ENCODE results near the gene ZCCHC7.

The ZCCHC7 gene

GRCh38 chr9:37212435-37212834, 92.1 kb downstream of the ZCCHC7 start:
- no peak for DNase-seq

- DNase-seq, result no peak
Measured at GRCh38 chr9:37215381-37215780, 95.0 kb downstream of the ZCCHC7 start.

- no peak for DNase-seq
Measured at GRCh38 chr9:37215830-37216229, 95.5 kb downstream of the ZCCHC7 start.

GRCh38 chr9:37217161-37217560, 96.8 kb downstream of the ZCCHC7 start:
- DNase-seq, result no peak

GRCh38 chr9:37218800-37219425, 98.5 kb downstream of the ZCCHC7 start:
- DNase-seq, result no peak

GRCh38 chr9:37220971-37221370, 100.6 kb downstream of the ZCCHC7 start:
- no peak for DNase-seq

GRCh38 chr9:37221489-37222106, 101.2 kb downstream of the ZCCHC7 start:
- no peak for DNase-seq

- no peak for DNase-seq
Measured at GRCh38 chr9:37229455-37229854, 109.1 kb downstream of the ZCCHC7 start.

GRCh38 chr9:37229882-37230482, 109.6 kb downstream of the ZCCHC7 start:
- DNase-seq, result no peak

GRCh38 chr9:37236822-37237221, 116.4 kb downstream of the ZCCHC7 start:
- DNase-seq, result no peak

- DNase-seq, result no peak
Measured at GRCh38 chr9:37238122-37238521, 117.7 kb downstream of the ZCCHC7 start.

GRCh38 chr9:37239224-37239859, 119.0 kb downstream of the ZCCHC7 start:
- no peak for DNase-seq

GRCh38 chr9:37239921-37240320, 119.5 kb downstream of the ZCCHC7 start:
- no peak for DNase-seq

- DNase-seq, result no peak
Measured at GRCh38 chr9:37241340-37241739, 121.0 kb downstream of the ZCCHC7 start.

GRCh38 chr9:37242089-37242488, 121.7 kb downstream of the ZCCHC7 start:
- no peak for DNase-seq

GRCh38 chr9:37243588-37244345, 123.4 kb downstream of the ZCCHC7 start:
- DNase-seq, result no peak

GRCh38 chr9:37246826-37247225, 126.5 kb downstream of the ZCCHC7 start:
- no peak for DNase-seq

- DNase-seq, result no peak
Measured at GRCh38 chr9:37248651-37249163, 128.3 kb downstream of the ZCCHC7 start.

- DNase-seq, result no peak
Measured at GRCh38 chr9:37251452-37251851, 131.1 kb downstream of the ZCCHC7 start.

- DNase-seq, result no peak
Measured at GRCh38 chr9:37253377-37253937, 133.1 kb downstream of the ZCCHC7 start.

GRCh38 chr9:37255187-37255586, 134.8 kb downstream of the ZCCHC7 start:
- no peak for DNase-seq

Data from stimulated activated CD4-positive, alpha-beta T cell treated with anti-CD3 and anti-CD28 coated beads, Interleukin-2, amount 100 ng/mL, for 24 hours (primary cell).